Measurements from ENCODE around the gene SGSM1.
"Not testable (repeated sequence)": the region's sequence is repeated elsewhere in the genome, so short reads cannot be mapped to it uniquely, and the experiment has no call there.

Gene SGSM1

DNA sequence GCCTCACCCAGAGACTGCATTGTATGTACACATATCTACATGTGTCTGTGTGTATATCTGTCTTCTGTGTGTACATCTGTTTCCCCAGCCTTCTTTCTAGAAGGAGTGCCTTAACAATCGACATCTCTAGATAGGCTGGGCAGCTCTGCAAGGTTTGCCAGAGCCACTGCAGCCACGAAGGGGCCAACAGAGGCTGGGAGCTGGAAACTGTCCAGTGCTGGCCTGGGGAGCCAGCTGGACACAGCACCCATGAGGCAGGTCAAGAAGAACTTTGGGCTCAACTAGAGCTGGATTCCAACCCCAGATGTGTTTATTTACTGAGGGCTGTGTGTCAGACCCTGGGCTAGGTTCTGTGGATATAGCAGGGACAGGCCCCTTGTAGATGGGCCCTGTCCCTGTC lies 3.3 kb downstream of the SGSM1 start:
- DNase-seq: no peak

DNA sequence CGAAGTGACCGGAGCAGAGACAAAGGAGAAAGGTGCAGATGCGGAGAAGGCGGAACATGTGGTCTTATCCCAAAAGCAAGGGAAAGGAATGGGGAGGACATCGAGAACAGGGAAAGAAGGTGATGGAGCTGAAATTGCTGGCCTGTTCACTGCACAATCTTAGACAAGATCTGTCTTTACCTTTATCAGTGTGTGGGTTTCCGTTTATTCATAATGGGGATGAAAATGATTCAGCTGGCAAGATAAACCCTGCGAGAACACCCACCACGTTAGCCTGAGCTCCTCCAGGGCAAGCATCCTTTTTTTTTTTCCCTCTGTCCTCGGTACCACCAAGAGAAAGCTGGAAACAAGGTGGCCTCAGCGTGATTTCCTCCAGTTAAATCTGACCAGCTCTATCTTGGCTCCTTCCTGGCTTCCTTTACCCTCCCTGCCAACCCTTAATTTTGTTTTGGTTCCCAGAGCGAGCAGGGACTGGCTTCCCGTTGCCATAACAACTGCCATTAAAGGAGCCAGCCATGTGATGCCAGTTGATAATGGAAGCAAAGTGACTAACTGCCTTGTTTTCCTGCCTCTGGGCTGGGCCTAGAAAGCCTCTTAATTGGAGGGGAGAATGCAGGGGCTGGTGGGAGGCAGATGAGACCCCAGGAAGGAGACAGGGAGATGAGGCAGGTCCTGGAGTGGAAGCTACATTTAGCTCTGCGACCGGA lies 4.2 kb downstream of the SGSM1 start:
- no peak for DNase-seq

DNA sequence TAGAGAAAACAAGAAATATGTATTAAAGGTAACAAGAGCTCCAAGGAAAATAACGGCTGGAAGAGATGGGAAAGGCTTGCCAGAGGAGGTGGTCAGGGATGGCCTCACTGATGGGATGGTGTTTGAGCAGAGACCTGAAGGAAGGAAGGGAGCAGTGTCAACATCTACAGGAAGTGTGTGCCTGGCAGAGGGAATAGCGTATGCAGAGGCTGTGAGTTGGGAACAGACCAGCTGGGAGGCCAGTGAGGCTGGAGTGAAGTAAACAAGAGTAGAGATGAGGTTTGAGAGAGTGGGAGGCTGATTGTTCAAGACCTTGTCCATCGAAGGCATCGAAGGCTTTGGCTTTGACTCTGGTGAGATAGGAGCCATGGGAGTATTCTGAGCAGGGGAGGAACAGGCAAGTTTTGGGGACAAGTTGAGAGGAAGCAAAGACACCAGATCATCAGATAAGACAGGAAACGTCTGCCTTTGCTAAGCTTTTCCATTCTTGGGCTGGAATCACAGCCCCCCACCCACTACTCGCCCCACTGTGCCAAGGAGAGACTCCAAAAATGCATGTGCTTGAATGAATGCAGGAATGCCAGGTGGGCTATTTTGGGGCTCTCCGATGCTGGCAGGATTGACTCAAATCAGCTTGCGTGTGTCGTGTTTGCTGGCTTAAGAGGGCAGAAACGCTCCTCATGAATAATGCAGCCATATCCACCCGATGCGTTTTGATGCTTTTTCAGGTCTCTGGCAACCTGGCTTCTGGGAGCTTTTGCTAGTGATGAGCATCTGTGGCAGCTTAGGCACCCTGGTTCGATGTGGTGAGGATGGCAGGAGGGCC lies 7.2 kb downstream of the SGSM1 start:
- no peak for DNase-seq

DNA sequence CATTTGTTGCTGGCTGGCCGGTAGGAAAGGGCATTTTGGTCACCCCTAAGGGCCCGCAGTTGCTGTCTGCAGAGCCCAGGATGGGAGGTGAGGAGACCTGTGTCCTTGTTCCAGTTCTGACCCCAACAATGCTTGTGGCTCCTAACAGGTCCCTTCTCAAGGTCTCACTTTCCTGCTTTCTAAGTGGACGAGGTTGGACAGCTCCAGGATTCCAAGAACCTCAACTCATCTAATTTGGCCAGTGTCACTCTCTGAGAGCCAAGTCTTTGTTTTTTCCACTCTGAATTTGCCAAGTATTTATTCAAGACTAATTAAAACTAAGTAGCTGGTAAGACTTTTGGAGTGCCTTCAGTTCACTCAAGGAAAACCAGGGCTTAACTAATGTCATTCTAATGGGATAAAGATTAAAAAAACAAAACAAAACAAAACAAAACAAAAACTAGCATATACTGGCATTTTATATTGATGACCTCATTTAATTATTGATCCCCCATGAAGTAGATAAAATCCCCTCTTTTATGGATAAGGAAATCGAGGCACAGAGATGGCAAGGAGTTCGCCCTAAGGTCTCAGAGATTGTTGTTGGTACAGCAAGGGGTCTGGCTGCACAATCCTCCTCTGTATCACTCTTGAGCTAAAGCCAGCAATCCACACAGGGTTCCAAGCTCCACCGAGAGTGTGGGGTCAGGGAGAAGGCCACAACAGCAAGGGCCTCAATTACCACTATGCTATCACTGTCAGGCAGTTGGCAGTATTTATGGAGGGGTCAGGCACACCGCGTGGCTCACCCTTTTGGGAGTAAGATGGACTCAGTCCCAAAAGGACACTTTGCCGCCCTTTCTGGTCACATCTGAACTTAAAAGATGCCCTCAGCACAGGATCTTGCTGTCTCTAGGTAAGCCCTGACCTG lies 8.1 kb downstream of the SGSM1 start:
- DNase-seq: no peak

DNA sequence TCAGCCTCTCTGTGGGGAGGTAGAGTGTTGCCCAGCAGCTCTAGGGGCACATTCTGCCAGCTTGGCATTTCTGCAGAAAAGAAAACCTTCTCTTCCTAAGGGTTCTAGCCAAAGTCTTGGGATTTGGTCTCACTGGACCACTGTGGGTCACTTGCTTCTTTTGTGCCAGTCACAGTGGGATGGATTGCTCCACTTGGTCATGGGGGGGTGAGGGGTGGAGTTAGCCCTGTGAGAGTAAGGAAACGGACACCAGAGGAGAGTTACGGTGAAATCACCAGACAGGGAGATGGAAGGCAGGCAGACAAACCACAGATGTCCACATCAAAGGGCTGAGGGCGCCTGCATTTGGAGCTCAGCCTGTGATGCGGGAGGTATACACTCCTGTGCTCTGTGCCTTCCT lies 10.8 kb downstream of the SGSM1 start:
- DNase-seq: no peak

DNA sequence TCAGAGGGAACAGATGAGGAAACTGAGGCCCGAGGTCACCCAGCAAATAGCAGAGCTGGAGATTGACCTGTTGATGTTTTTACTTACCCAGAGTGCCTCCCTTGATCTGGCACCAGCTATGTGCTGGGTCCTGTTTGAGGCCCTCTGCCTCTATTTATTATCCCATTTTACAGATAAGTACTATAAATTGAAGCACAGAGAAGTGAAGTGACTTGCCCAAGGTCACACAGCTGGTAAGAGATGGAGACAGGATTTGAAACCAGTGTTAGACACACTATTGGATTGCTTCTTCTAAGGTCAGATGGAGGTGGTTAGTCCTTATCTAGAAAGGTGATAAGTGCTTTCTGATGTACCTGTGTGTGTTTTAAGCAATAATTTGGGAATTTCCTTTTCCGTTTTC lies 13.5 kb downstream of the SGSM1 start:
- no peak for DNase-seq

DNA sequence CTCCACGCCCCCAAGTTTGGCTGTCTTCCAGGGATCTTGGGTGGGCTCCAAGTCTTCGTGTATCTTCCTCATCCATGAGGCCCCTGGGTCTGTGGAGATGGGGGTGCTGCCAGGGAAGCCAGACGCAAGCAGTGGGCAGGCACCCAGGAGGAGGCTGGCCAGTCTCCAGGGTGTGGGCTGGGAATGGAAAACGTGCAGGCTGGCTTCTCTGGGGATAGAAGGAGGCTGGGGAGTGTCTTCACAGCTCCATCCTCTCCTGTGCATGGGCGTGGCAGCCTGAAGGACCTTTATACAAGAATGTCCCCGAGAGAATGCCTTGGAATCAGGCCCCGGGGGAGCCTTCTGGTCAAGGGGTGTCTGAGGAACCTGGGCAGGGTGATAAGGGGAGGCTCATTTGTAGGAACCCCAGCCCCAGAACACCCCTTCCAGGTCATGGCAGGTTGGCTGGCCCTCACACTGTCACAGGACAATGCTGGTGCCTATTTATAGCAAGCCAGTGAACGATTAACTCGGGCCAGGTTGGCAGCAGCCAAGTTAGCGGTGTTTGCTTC lies 14.0 kb downstream of the SGSM1 start:
- no peak for DNase-seq

DNA sequence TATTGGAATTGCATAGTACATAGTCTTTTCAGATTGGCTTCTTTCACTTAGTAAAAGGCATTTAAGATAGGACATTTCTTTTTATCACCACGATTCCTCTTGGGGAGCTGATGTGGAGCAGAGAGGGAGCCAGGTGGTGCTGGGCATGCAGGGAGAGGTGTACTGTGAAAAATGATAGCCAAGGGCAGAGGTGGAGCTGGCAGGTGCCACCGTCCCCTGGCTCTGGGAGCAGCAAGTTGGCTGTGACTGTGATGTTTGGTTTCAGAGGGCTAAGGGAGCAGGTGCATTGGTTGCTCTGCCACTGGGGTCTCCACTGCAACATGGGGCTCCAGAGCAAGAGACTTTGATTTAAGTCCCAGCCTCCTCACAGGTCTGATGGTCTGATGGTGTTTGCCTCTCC lies 16.5 kb downstream of the SGSM1 start:
- DNase-seq: no peak

DNA sequence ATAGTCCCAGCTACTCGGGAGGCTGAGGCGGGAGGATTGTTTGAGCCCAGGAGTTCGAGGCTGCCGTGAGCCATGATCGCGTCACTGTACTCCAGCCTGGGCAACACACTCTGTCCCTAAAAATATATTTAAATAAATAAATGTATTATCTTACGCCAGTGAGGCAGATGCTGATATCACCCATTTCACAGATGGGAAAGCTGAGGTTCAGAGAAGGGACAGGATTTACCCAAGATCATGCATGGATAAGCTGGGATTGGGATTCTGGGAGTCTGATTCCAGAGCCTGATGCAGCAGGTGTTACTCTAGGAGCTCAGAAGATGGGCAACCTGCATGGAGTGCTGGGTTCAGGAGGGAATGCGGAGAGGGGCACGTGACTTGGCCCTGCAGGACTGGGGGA lies 17.8 kb downstream of the SGSM1 start:
- no peak for DNase-seq

DNA sequence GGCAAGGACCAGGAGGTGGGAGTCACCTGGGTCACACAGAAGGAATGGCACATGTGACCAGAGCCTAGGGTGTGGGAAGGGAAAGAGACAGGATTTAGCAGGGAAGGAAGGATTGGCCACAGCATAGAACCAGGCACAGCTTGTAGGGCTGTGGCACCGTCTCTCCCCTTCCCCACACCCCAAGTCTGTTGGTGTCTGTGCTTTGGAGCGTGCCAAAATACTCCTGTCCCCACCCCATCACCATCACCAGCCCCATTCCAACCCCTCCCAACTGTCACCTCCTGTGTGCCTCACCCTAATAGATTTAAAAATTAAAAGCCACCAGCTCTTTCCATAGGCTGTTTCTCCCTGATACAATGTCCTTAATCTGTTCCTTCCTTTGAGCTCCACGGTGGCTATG lies 18.2 kb downstream of the SGSM1 start:
- DNase-seq: no peak

DNA sequence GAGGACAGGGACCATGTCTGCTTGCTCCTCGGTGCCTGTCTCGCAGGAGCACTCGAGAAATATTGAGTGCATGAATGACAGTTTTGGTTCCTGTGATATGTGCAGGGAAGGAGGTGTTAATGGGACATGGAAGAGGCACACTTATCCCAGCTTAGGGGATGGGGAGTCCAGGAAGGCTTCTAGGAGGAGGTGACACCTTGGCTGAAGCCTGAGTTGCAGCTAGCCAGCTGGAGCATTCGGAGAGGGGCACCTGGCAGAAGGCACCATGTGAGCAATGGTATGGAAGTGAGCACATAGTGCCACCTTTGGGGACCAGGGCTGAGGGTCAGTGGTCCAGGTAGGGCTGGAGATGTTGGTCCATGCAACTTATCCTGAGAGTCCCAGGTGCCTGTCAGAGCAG lies 18.9 kb downstream of the SGSM1 start:
- DNase-seq: no peak

DNA sequence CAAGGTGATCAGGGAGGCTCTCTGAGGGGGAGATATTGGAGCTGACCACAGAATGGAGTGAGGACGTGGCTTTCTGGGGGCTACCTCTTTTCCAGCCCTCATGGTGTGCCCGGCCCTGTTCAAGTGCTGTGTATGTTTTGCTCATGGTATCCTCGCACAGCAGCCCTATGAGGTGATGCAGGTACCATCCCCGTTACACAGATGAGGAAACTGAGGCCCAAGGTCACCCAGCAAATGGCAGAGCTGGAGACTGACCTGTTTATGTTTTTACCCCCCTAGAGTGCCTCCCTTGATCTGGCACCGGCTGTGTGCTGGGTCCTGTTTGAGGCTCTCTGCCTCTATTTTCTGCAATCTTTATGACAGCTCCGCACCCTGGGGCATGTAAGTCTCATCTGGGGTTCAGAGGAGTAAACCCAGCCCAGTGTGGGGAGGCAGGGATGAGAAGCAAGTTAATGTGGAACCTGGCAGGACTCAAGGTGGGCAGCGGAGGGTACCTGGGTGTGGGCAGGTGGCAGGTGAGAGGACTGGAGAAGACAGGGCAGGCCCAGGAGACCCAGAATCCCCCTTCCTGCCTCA lies 20.8 kb downstream of the SGSM1 start:
- DNase-seq: no peak

DNA sequence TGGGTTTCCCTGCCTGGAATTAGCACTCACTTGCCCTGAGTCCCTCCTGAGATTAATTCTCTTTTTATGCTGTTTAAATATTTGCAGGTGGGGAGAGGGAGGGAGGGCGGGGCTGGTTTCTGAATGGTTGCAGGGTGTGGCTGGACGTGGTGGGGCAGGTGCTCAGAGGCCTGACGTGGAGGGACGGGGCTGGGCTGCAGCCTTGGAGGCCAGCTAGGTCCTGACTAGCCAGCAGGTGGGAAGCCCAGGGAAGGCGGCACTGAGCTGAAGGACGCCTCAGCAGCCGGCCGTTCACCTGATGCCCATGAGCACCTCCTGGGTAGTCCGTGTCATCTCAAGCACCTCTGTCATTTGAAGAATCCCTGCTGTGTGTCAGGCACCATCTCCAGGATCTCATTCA lies 21.3 kb downstream of the SGSM1 start:
- no peak for DNase-seq

DNA sequence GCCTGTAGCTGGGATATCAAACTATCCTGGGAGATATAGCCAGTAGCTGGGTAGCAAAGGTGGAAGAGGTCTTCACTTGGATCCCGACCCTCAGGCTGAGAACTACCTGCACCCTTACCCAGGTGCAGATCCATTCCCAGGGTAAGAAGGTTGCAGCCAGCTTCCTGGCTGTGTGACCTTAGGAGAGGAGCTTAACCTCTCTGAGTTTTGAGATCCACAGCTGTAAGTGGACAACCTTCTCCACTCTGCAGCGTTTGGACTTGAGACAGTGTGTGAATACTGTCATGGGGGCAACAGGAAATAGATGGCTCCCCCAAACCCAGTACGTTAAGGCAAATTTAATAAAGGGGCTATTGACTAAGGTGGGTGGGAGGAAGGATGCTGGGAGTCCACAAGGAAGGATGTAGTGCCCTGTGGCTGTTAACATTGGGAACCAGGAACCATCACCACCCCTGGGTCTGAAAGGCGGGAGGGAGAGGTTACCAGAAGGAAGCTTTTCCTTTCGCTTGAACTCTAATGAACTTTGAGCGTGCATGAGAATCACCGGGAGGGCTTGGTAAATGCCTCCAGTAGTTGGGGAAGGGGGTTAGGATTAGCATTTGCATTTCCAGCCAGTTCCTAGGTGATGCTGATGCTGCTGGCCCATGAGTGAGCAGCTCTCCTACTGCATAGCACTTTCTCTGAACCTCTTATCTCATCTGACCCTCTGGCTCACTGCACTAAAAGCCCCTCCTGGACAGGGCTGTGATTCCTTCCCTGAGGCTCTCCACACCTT lies 24.4 kb downstream of the SGSM1 start:
- no peak for DNase-seq

DNA sequence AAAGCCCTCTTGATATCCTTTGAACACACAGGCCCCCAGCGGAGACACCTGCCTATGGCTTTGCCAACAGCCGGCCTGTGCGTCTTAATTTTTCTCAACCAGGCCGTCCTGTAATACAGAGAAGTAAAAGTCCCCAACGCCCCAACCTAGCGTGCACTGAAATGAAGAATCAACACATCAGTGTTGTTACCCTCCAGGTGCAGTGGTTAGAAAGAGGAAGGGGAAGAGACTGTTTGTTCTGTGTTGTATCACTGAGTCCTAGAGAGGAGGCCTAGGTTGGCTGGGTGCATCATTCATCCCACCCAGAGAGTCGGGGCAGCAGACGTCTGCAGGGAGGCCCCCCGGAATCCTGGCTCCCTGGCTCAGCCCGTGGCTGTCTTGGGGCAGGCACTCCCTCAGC lies 25.7 kb downstream of the SGSM1 start:
- no peak for DNase-seq

DNA sequence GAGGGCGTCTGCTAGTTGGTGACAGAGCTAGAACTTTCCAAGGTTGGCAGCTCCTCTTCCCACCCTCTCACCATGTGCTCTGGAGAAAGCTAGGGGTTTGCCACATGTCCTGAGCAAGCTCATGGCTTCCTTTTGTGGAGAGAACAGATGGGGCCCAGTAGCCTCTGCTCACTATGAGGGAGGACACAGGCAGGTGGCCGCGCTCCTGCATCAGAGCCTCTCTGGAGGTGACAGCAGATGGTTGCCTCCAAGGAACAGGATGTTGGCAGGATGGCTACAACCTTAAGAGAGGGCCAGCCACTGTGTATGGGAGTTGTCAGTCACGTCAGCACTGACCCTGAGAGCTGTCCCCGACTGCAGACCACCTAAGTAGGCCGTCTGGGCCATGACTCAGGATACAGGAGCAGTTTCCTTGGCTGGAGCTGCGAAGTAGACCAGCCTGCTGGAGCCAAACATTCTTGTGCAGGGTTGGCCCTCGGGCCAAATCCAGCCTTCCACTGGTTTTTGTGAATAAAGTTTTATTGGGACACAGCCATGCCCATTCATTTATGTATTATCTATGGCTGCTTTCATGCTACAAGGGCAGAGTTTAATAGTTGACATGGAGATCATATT lies 28.0 kb downstream of the SGSM1 start:
- no peak for DNase-seq

DNA sequence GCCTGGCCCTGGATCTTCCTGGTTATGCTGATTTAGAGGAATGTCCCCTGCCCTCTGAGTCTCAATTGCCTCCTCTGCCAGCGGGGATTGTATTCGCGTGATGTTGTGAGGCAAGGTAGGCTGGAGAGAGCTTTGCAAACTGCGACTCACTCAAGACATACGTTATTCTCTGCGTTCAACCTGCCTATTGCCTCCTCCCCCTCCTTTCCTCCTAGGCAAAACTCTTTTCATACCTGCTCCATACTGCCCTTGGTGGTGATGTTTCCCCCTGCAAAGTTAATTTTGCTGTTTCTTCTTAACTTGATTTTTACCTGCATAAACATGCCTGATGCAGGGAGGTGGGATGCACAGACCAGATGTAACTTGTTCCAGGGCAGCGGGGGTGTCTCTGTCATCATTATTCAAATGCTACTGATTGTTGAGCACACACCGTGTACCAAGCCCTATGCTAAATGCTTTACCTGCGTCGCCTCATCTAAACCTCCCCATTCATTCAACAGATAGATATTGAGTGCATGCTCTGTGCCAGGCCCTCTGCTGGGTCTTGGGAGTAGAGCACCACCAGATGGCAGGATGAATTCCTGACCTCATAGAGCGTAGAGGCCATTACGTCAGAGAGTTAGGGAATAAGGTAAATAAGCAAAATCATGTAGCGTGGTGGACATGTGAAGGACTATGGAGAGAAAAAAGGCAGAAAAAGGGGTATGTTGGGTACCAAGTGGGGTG lies 29.0 kb downstream of the SGSM1 start:
- no peak for DNase-seq

DNA sequence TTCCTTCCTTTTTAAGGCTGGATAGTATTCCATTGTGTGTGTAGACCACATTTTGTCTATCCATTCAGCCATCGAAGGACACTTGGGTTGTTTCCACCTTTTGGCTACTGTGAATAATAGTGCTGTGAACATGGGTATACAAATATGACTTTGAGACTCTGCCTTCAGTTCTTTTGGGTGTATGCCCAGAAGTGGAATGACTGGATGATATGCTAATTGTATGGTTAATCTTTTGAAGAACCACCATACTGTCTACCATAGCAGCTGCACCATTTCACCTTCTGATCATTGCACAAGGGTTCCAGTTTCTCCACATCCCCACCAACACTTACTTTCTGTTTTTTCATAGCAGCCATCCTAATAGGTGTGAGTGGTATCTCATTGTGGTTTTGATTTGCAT lies 30.3 kb downstream of the SGSM1 start:
- no peak for DNase-seq

DNA sequence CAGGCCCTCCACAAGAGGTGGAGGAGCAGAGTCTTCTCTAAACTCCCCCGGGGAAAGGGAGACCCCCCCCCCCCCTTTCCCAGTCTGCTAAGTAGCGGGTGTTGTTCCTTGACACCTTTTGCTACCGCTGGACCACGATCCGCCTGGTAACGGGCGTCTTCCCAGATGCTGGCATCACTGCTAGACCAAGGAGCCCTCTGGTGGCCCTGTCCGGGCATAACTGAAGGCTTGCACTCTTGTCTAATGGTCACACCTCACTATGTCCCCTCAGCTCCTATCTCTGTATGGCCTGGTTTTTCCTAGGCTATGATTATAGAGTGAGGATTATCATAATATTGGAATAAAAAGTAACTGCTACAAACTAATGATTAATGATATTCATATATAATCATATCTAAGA lies 31.5 kb downstream of the SGSM1 start:
- not testable (repeated sequence) for DNase-seq

DNA sequence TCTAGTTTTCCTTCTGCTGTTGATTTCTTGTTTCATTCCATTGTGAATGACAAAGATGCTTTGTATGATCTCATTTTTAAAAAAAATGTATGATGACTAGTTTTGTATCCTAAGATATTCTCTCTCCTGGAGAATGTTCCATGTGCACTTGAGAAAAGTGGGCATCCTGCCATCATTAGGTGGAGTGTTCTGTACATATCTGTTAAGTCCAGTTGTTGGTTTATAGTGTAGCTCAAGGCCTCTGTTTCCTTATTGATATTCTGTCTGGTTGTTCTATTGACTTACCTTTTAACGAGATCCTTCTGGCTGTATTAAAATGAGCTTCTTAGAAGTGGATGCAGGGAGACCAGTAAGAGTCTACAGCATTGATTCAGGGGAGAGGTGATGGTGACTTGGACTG lies 35.2 kb downstream of the SGSM1 start:
- no peak for DNase-seq

DNA sequence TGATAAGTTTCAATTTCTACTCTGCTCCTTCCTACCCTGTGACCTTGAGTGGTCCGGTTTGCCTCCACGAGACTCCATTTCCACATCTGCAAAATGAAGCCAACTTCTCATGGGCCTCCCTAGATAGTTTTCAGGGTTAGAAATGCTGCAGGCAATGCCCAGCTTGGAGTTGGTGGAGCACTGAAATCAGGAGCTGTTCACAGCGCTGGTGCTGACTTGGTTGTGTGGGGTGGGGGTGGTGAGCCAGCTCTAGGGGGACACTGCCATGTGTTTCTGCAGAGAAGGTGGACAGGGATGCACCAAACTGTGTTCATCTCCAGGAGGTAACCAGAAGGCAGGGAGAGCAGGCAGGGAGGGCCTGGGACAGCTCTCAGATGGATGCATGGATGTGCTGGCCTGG lies 37.0 kb downstream of the SGSM1 start:
- no peak for DNase-seq
